ENCODE data around the gene RBM7. TPM values are rescaled to one million over a fixed set of nuclear protein-coding genes. Genes with fewer than 3 reads are reported as not detected.

RBM7 gene, protein sequence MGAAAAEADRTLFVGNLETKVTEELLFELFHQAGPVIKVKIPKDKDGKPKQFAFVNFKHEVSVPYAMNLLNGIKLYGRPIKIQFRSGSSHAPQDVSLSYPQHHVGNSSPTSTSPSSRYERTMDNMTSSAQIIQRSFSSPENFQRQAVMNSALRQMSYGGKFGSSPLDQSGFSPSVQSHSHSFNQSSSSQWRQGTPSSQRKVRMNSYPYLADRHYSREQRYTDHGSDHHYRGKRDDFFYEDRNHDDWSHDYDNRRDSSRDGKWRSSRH
- 10 to 100 TPM; 11.8 to 25.2 (median 21.2) TPM for polyA plus RNA-seq

DNA sequence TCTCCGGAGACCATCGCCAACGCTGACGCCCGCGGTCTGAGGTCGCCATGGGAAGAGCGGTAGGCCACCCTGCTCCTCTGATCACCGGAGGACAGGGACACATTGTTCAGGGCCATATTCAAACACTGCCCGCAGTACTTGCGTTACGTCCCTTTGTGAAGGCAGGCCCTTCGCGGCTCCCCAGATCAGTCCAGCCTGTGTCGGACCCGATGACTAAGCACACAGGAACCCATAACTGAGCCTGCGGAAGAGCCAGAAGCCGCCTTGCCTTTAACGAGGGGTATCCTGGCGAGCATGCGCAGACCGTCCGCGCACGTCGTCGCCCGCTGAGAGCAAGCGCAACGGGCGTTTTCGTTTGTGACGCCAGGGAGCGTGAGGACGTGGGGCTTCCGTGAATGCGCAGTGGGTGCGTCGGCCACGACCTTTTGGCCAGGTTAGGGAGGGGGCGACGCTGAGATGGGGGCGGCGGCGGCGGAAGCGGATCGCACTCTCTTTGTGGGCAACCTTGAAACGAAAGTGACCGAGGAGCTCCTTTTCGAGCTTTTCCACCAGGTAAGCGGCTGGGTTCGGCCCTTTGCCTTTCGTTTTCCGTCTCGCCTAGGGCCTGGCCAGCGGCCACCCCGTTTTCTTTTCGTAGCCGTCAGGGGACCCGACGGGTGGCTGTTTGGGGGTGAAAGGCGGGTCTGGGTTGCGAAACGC is at the start of gene RBM7, which contains the start of gene C11orf71:
Gene RBM7, plus strand, starts transcription at position 451 of the 699 bp plus-strand sequence. Its CDS starts 6 bp downstream, at position 457.
Gene C11orf71, minus strand, starts transcription at position 296 of the 699 bp plus-strand sequence. Its CDS starts 180 bp downstream, at position 116.
- peak within 1 kb of the TSS; percentile 89 for H3K27ac ChIP-seq (ENCODE audit: low read depth, low read length)
- 0% methylated on average over 65 of the region's 65 CpGs for WGBS, 3 donors

DNA sequence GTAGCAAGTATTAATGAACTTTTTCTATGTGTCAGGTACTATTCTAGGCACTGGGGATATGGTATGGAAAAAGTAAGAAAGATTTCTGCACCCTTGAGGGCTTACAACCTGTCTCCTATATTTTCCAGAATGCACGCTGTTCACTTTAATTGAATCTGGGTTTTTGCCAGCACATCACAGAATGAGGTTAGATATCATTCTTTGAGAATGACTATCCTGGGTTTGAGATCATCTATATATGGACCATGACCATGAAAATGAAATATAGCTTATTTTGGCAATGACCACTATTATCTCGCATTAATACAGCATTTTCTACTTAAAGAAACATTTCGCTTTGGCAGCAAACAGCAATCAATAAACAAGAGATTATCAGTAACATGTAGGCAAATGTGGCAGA is 47.0 kb upstream of the RBM7 start:
- H3K27ac ChIP-seq (ENCODE audit: low read depth, low read length), result no peak overlapping the region
- 79 to 85% (median 85%) methylated on average over 3 of the region's 3 CpGs for WGBS, 3 donors

DNA sequence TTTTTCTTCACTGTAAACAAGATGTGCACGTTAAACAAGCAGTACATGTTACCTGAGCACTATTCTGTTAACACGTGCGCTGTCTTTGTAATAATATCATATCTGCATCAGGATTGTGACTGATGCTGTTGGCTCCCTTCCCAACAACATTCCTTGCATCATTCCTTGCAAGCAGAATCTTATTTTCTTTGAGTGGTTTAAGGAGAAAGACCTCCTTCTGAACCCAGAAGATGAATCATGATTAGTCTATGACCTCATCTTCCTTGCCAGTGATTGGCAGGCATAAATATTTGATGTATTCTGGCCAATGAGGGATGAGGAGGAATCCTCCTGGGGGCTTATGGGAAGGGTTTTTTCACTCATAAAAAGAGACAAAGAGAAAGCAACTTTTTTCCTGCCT is 46.4 kb upstream of the RBM7 start:
- 66 to 73% (median 68%) methylated on average over 3 of the region's 3 CpGs for WGBS, 3 donors
- H3K27ac ChIP-seq (ENCODE audit: low read depth, low read length), result no peak overlapping the region

DNA sequence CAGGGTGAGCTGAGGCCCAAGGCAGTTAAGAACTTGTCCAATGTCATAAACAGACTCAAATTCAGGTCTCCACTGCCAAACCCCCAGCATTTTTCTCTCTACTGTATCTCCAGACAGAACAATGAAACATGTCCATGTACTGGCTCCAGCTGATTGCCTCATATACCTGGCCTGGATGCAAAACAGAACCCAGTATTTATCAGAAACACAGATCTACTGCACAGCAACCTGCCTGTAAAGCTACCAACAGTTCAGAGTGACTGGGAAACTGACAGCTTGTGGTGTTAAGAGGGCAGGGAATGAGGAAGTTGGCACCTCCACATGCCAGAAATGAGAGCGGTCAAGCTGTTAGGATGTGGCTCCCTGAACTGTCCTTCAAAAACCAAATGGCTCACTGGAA is 41.8 kb upstream of the RBM7 start:
- 37 to 55% (median 52%) methylated on average over 1 of the region's 1 CpG for WGBS, 3 donors
- no peak overlapping the region for H3K27ac ChIP-seq (ENCODE audit: low read depth, low read length)

DNA sequence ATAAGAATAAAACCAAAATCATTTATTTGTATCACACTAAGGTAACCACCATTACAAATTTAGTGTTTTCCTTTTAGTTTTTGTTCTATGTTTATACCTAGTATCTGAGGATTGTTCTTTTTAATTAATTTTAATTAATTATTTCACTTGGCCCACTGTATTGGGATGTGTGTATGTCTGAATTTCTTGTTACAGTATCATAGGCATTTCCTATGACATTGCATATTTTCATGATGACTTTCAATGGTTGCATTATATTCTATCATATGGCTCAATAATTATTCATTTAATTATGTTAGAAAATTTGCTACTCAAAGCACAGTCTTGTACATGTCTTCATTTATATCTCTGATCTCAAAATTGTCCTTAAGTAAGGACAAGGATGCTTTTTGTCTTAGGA is 41.1 kb upstream of the RBM7 start:
- no peak overlapping the region for H3K27ac ChIP-seq (ENCODE audit: low read depth, low read length)

DNA sequence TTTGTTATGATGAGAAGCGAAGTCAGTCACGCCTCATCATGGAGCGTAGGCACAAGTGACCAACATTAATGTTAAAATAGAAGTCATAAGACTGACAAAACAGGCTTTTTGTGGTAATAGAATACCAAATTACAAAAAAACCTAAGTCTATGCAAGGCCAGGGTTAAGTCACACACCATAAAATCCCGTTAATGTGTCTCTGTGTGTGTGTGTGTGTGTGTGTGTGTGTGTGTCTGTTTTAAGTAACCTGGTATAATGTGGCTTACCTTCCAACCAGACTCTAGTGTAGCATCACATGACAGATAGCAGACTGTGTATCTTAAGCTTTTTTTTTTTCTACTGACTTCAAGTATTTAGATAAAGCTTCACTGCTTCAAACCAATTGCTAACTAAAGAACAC is 38.1 kb upstream of the RBM7 start:
- 82 to 91% (median 83%) methylated on average over 4 of the region's 4 CpGs for WGBS, 3 donors
- no peak overlapping the region for H3K27ac ChIP-seq (ENCODE audit: low read depth, low read length)

DNA sequence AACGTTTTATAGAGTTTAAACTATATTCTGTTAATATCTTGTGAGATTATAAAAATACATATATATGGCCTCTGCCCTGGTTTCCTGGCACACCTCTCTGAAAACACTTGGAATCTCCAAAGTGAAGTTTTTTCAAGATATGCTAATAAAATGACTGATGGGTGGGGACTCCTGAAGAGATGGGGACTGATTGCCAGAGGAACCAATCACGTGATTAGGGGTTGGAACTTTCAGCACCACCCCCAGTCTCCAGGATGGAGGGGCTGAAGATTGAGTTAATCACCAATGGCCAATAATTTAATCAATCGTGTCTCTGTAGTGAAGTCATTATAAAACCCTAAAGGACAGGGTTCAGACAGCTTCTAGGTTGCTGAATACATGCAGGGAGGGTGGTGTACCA is 37.5 kb upstream of the RBM7 start:
- 46 to 68% (median 66%) methylated on average over 3 of the region's 3 CpGs for WGBS, 3 donors
- no peak overlapping the region for H3K27ac ChIP-seq (ENCODE audit: low read depth, low read length)

DNA sequence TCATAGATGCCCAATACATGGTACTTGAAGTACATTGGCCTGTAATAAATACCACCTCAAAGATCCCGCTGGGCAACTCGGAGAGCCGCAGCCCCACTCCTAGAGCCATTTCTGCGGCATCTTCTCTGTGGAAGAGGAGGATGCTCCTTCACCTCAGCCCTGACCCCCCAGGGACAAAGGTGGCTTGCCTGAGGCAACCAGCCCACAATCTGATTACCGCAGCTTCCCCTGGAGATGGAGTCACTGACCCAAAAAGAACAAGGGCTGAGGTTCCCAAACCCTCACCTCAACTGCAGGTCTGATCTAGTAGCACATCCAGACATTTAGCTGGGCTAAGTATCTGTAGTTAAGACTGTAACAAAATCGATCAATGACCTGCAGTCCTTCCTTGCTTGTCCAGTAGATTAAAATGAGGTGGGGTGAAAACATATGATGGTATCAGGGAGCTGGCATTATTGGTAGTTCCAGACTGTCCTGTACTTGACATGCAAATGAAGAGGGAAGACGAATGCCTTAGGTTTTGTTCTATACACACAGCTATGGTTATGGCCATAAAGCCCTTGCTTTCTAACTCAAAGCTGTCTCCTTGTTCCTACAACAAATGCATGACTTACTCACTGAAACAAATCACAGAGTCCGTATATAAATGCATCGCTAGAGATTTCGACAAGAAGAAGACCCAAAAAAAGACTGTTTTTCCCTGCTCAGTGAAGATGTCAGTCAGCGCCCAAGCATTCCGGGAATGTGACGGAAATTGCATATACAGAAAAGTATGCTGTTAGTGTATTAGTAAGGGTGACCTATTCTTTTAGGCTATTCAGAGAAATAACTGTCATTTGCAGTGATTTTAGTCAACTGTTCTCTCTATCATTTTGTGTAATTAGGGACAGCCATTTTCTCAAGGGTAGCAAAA is 33.9 kb upstream of the RBM7 start:
- 71 to 80% (median 77%) methylated on average over 13 of the region's 13 CpGs for WGBS, 3 donors

DNA sequence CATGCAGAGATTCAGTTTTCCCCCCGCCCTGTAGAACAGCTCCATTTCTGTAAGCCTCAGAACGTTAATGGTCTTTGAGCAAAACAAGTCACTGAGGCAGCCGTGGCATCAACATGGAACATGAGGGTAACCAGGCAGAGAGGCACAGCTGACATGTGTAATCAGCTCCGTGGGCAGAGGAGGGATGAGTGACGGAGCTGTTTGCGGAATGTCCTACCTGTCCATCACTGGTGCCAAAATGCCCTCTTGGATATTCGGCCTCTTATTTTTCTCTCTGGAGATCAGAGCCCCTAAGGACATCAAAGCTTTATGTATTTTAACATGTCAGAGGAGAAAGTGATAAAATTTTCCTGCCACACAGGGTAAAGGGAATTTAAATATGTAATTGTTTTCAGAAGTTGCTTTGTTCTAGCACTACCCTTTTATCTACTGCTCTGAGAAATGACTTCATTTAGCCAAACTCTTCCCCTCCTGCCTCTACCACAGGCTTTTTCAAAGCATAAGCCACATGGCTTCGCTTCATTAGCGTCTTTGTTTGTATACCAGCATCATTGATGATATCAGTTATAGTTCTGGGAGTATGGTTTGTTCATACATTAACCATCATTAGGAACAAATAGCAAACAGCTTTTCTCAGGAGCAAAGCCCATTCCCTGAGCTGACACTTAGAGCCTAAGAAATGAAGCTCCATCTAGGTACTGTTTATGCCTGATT is 33.1 kb upstream of the RBM7 start:
- 53 to 83% (median 80%) methylated on average over 9 of the region's 9 CpGs for WGBS, 3 donors
- H3K27ac ChIP-seq (ENCODE audit: low read depth, low read length), result no peak overlapping the region

More for the DNA sequence above, 33.9 kb upstream of the RBM7 start:
- no peak overlapping the region for H3K27ac ChIP-seq (ENCODE audit: low read depth, low read length)

DNA sequence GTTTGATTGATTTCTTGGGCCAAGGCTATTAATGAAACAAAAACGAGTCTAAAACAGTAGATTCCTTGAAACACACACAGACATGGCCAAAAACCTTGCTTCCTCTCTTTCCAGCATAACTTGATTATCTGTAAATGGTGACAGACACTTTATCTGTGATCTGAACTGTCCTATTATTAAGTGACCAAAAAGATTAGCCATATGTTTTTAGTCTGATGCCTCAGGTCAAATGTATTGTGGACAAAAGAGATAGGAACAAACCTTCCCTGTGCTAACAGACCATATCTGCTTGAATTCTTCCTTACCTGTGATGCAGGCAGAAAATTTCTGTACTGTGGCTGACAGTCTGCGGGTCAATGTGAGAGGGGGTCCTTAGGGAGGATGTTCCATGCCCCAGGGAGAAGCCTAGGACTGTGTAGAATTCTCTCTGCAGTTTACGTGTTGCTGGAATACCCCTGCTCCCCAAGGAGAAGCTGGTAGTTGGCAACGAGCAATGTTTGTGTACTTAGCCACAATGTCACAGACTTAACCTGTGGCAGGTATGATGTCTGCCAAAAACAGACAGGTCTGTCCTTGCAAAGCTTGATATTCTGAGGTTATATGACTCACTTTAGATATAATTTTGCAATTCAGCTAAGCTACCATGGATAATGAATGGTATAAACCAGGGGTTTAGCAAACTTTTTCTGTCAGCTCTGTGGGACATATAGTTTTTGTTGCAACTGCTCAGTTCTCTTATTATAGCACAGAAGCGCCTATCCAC is 31.4 kb upstream of the RBM7 start:
- 52 to 82% (median 77%) methylated on average over 5 of the region's 5 CpGs for WGBS, 3 donors
- H3K27ac ChIP-seq (ENCODE audit: low read depth, low read length), result no peak overlapping the region

DNA sequence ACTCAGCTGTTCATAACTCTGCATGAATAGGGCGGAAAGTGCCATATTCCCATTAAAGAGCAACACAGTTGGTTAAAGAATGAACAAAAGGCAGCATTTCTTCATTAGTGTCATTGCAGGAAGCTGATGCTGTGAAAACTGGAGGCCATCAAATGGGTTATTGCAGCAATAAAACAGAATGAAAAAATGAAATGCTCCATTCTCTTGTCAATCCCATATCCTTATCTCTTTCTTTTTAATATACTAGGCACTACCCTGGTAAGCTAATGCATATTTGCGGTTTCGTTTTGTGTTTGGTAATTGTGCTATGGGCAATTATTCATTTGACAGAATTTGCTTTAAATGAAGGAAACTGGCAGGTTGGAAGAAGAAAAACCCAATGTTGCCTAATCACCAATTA is 25.4 kb upstream of the RBM7 start:
- no peak overlapping the region for H3K27ac ChIP-seq (ENCODE audit: low read depth, low read length)
- WGBS, 3 donors, result 87 to 96% (median 94%) methylated on average over 3 of the region's 3 CpGs

DNA sequence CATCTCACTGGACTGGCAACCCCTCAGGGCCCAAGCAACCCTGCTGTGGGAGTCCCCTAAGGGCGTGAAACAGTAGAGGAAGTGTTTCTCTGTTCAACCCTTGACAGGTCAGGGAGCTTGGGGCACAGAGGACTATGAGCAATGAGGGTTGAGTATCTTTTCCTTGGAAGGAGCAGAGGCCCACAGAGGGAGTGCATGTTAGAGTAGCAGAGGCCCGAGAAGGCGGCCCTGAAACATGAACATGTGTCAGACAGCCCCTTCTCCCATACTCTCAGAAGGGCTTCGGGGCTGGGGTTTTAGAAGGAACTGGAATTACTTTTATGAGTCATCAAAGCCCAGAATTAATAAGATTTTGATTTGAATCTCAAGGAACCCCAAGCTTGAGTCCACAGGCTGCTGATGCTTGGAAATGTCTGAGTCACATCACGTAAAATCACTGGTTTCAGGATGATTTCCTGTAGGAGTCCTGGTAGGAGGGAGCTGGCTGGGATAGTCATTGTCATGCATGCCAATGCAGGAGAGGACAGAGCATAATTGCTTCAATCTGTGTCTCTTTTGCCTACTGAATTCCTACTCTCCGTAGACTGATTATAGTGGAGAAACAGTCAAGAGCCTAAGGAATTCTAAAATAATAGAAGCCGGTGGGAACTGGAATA is 22.7 kb upstream of the RBM7 start:
- WGBS, 3 donors, result 89 to 92% (median 90%) methylated on average over 7 of the region's 7 CpGs
- no peak overlapping the region for H3K27ac ChIP-seq (ENCODE audit: low read depth, low read length)

DNA sequence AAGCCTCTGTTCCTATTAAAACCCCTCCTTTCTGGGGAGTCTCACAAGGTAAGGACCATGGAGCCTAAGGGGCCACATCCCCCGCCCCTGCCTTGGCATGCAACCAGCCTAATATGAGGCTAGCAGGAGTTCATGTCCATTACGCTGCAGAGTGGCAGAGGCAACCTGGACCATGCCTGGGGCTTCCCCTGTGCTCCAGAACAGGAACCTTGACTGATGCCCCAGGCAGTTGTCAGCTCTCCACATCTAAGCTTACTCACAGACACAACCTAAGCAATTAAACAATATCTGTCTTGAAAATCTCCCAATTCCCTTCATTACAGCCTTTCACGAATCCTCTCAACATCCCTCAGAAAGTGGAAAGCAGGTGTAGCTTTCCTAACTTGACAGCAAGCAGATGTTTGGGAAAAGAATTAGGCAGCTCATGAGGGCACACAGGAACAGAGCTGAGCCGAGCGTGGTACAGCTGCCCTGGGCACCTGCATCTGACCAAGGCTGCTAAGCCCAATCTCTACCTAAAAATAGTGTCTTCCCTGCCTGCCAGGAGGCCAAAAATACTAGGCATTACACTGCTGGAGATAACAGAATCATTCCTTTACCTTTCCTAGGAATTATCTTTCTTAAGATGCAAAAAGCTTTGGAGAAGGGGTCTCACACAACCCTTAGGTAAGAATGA is 20.9 kb upstream of the RBM7 start:
- WGBS, 3 donors, result 78 to 87% (median 86%) methylated on average over 5 of the region's 5 CpGs
- no peak overlapping the region for H3K27ac ChIP-seq (ENCODE audit: low read depth, low read length)

DNA sequence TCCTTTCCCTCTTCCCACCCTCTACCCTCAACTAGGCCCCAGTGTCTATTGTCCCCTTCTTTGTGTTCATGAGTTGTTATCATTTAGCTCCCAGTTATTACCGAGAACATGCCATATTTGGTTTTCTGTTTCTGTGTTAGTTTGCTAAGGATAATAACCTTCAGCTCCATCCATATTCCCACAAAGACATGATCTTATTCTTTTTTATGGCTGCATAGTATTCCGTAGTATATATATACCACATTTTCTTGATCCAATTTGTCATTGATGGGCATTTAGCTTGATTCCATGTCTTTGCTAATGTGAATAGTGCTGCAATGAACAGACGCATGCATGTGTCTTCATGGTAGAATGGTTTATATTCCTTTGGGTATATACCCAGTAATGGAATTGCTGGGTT is 18.0 kb upstream of the RBM7 start:
- no peak overlapping the region for H3K27ac ChIP-seq (ENCODE audit: low read depth, low read length)
- WGBS, 3 donors, result 65 to 99% (median 91%) methylated on average over 3 of the region's 3 CpGs

DNA sequence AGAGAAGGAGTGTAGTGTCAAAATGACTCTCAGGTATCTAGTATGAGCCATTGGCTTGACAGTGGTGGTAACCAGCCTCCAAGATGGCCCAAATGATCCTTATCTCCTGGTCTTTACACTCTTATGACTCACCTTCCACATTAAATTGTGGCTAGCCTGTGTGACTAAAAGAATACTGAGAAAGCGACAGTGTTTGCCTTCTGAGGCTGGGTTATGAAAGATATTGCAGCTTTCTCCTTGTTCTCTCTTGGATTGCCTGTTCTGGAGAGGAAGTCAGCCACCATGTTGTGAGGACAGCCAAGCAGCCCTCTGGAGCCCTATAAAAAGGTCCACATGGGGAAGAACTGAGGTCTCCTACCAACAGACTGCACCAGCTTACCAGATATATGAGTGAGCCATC is 16.0 kb upstream of the RBM7 start:
- H3K27ac ChIP-seq (ENCODE audit: low read depth, low read length), result no peak overlapping the region
- WGBS, 3 donors, result 84 to 95% (median 90%) methylated on average over 1 of the region's 1 CpG

DNA sequence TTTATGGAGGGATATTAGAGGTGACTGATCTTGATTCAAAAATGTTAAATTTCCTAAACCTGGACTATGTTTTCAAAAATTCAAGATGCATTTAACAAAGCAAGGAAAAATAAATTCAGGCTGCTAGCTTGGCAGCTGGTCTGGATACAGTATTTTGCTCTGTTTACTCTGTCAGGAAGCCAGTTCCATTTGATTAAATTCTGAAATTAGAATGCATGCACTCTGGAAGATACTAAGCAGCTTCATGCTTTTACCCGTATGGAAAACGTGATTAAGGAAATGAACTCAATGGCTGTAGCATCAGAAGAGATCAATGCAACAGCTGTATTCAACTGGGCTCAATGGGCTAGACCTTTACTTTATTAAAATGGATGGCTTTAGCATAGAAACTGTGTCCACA is 14.3 kb upstream of the RBM7 start:
- no peak overlapping the region for H3K27ac ChIP-seq (ENCODE audit: low read depth, low read length)
- 53 to 76% (median 74%) methylated on average over 2 of the region's 2 CpGs for WGBS, 3 donors

DNA sequence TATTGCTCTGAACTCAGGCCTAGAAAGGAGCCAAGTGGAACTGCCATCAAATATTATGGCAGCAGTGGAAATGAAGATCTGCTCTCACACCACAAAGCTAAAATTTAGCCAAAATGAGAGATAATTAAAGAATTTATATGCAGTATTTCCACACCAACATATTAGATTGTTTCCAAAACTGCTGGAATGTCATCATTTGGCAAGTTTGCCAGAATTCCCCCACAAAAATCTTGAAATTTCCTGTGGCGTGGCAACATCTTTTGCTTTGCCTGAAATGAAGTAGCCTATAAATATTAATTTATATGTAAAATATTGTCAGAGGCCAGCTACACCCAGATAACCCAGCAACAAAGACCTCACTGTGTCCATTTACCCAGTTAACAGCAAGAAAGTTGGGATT is 13.9 kb upstream of the RBM7 start:
- 81 to 97% (median 93%) methylated on average over 1 of the region's 1 CpG for WGBS, 3 donors
- no peak overlapping the region for H3K27ac ChIP-seq (ENCODE audit: low read depth, low read length)
